ENCODE data around the gene USP24.

USP24 gene

DNA sequence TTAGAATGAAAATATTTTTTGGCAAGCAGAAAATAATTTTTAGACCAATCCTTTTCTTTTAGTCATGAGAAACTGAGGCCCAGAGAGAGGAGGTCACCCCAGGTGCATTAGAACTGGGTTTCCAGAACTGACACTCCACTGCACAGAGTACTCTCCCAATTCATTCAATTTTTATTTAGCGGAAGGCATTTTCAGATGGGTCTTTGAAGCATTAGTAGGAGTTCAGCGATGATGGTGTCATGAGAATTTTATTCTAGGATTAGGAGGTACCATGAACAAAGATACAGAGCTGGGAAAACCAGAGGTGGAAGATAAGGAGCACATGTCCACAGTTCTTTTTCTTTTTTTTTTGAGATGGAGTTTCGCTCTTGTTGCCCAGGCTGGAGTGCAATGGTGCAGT lies 173.6 kb downstream of the USP24 start:
- H3K27ac ChIP-seq (ENCODE audit: low read depth, low read length): no peak overlapping the region
- H3K4me1 ChIP-seq (ENCODE audit: insufficient read depth, low read length): no peaks in the 10 kb centered on the region
- 0 out of 2 replicates have a peak, but pooled peaks cover 3% of the 10 kb centered on the region for H3K36me3 ChIP-seq (ENCODE audit: insufficient read depth, low read length)
- H3K9ac ChIP-seq (ENCODE audit: low read depth, low read length): no peak overlapping the region
- peaks cover 51% of the 10 kb centered on the region for H3K27me3 ChIP-seq (ENCODE audit: insufficient read depth, low read length)
- no peaks in the 10 kb centered on the region for H3K9me3 ChIP-seq (ENCODE audit: insufficient read depth, low read depth, low read length)
- H3K4me3 ChIP-seq (ENCODE audit: low read length): no peak overlapping the region
- 67% methylated on average over 3 of the region's 3 CpGs for WGBS

DNA sequence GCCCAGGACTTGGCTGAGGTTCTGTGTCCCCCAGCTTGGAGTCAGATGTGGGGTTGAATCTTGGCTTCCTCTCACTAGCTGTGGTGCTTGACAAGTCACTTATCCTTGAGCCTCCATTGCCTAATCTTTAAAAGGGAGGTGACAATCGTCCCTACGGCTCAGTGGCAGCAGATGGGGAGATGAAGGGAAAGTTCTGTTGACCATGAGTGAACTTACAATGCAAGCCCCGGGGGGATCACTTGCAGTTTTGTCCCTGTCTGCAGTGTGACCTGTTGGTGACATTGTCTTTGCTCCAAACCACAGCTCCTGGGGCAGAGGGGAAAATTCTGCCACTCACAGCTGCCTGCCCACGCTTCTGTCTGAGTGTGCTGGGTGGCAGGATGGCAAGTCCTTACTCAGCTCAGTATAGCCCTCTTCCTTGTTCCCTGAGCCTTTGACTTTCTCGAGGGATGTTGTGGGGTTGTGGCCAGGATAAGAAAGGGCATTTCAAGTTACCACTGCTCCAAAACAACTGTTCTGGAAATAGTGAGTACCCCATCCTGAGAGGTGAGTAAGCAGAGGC lies 174.2 kb downstream of the USP24 start:
- Histone ChIP-seq H3K4me1 (ENCODE audit: insufficient read depth, low read length) (no peaks in the 10 kb centered on the region), H3K27me3 (ENCODE audit: insufficient read depth, low read length) (peaks cover 56% of the 10 kb centered on the region), H3K4me3 (ENCODE audit: low read length) (peak overlapping the region; percentile 54; the same call in 1 of the 2 replicates), H3K36me3 (ENCODE audit: insufficient read depth, low read length) (0 out of 2 replicates have a peak, but pooled peaks cover 3% of the 10 kb centered on the region), H3K9me3 (ENCODE audit: insufficient read depth, low read depth, low read length) (no peaks in the 10 kb centered on the region), H3K9ac (ENCODE audit: low read depth, low read length) (no peak overlapping the region), H3K27ac (ENCODE audit: low read depth, low read length) (no peak overlapping the region)
- 85% methylated on average over 4 of the region's 5 CpGs for WGBS

DNA sequence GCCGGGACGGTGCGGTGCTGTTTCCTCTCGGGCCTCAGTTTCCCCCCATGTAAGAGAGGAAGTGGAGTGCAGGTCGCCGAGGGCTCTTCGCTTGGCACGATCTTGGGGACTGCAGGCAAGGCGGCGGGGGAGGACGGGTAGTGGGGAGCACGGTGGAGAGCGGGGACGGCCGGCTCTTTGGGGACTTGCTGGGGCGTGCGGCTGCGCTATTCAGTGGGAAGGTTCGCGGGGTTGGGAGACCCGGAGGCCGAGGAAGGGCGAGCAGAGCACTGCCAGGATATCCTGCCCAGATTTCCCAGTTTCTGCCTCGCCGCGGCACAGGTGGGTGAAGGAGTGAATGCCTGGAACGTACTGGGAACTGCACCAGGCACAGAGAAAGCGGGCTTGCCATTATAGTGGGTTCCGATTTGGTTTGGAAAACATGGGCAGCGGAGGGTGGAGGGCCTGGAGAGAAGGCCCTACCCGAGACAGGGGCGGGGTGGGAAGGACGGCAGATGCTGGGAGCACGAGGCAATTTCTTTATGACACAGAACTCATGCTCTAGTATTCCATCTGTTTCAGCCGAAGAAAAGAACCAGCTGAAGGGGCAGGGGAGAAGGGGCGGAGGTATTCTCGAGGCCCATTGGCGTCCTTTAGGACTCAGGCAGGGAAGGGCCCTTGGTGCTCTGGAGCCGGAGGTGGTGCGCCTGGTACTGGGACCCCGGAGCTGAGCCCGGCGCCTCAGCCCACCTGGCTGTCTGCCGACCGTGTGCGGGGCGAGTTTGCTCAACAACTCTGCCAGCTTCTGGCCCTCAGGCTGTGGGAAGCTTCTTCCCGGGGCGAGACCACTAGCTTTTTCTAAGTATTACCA lies 174.9 kb downstream of the USP24 start:
- no peak overlapping the region for H3K27ac ChIP-seq (ENCODE audit: low read depth, low read length)
- 60% methylated on average over 49 of the region's 49 CpGs for WGBS
- H3K4me3 ChIP-seq (ENCODE audit: low read length): peak overlapping the region; percentile 54
- no peaks in the 10 kb centered on the region for H3K4me1 ChIP-seq (ENCODE audit: insufficient read depth, low read length)
- H3K9me3 ChIP-seq (ENCODE audit: insufficient read depth, low read depth, low read length): no peaks in the 10 kb centered on the region
- H3K9ac ChIP-seq (ENCODE audit: low read depth, low read length): peak overlapping the region; percentile 17; the same call in 1 of the 2 replicates
- 0 out of 2 replicates have a peak, but pooled peaks cover 3% of the 10 kb centered on the region for H3K36me3 ChIP-seq (ENCODE audit: insufficient read depth, low read length)
- peaks cover 56% of the 10 kb centered on the region for H3K27me3 ChIP-seq (ENCODE audit: insufficient read depth, low read length)

DNA sequence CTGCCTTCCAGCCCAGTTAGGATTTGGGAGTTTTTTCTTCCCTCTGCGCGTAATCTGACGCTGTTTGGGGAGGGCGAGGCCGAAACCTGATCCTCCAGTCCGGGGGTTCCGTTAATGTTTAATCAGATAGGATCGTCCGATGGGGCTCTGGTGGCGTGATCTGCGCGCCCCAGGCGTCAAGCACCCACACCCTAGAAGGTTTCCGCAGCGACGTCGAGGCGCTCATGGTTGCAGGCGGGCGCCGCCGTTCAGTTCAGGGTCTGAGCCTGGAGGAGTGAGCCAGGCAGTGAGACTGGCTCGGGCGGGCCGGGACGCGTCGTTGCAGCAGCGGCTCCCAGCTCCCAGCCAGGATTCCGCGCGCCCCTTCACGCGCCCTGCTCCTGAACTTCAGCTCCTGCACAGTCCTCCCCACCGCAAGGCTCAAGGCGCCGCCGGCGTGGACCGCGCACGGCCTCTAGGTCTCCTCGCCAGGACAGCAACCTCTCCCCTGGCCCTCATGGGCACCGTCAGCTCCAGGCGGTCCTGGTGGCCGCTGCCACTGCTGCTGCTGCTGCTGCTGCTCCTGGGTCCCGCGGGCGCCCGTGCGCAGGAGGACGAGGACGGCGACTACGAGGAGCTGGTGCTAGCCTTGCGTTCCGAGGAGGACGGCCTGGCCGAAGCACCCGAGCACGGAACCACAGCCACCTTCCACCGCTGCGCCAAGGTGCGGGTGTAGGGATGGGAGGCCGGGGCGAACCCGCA lies 175.7 kb downstream of the USP24 start, which contains the start of gene PCSK9:
TSS of gene PCSK9 (plus strand) at position 207 of the 741 bp plus-strand sequence. CDS start at position 497, 290 bp downstream.
- Histone ChIP-seq H3K9ac (ENCODE audit: low read depth, low read length) (peak within 1 kb of the TSS; percentile 17), H3K36me3 (ENCODE audit: insufficient read depth, low read length) (0 out of 2 replicates have a peak, but pooled peaks cover under 1% of the 10 kb centered on the region), H3K9me3 (ENCODE audit: insufficient read depth, low read depth, low read length) (no peaks in the 10 kb centered on the region), H3K4me1 (ENCODE audit: insufficient read depth, low read length) (no peaks in the 10 kb centered on the region), H3K27me3 (ENCODE audit: insufficient read depth, low read length) (peaks cover 56% of the 10 kb centered on the region), H3K4me3 (ENCODE audit: low read length) (peak within 1 kb of the TSS; percentile 54), H3K27ac (ENCODE audit: low read depth, low read length) (no peak within 1 kb of the TSS)
- WGBS: 50% methylated on average over 67 of the region's 67 CpGs

DNA sequence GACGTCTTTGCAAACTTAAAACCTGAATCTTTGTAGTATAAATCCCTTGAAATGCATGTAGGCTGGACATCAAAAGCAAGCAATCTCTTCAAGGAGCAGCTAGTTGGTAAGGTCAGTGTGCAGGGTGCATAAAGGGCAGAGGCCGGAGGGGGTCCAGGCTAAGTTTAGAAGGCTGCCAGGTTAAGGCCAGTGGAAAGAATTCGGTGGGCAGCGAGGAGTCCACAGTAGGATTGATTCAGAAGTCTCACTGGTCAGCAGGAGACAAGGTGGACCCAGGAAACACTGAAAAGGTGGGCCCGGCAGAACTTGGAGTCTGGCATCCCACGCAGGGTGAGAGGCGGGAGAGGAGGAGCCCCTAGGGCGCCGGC lies 176.2 kb downstream of the USP24 start:
- Histone ChIP-seq H3K4me3 (ENCODE audit: low read length) (peak overlapping the region; percentile 54), H3K36me3 (ENCODE audit: insufficient read depth, low read length) (no peaks in the 10 kb centered on the region), H3K27ac (ENCODE audit: low read depth, low read length) (no peak overlapping the region), H3K4me1 (ENCODE audit: insufficient read depth, low read length) (no peaks in the 10 kb centered on the region), H3K9ac (ENCODE audit: low read depth, low read length) (no peak overlapping the region), H3K27me3 (ENCODE audit: insufficient read depth, low read length) (peaks cover 56% of the 10 kb centered on the region), H3K9me3 (ENCODE audit: insufficient read depth, low read depth, low read length) (no peaks in the 10 kb centered on the region)
- 68% methylated on average over 9 of the region's 9 CpGs for whole genome bisulfite sequencing

DNA sequence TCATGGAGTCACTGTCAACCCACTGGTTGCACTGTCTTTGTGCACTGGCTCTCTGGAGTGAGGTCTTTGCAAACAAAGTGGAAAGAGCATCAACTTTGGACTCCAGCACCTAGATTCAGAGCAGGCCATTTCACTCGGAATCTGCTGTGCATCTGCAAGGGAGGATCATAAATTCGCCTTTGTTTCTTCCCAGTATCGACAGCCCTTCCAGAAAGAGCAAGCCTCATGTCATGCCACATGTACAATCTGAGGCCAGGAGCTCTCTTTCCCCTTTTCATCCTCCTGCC lies 176.7 kb downstream of the USP24 start:
- peaks cover 56% of the 10 kb centered on the region for H3K27me3 ChIP-seq (ENCODE audit: insufficient read depth, low read length)

DNA sequence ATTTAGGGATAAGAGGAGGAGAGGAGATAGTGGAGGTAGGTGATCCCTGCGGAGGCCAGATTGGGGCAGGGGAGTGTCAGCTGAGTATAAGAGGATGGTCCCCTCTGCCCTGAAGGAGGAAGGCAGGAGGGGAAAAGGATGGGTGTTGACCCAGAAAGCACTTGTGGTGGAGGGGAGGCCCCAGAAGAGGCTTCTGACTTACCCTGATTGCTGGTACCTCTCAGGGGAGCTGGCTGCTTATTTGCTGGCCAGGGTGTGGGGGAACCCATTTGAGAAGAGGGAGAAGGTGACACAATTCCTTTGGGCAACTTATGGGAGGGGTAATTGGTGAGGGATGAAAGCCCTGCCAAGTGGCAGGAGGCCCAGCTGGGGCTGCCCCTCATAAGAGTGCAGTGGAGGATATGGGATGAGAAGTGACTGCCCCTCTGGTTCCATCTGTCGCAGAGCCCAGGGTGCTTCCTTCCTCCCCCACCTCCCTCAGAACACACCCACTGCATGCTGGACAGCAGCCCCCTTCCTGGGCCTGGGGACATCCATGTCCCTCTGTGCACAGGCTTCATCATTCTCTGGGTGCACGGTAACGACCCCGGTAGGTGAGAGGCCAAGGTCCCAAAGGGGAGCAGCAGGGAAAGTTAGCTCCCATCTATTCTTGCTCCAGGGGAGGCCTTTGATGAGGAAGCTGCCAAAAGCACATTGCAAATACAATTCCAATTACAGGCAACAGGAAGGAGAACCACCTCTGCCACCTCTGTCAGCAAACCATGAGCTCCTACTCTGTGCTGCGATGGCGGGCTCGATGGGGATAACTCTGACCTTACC lies 177.2 kb downstream of the USP24 start:
- no peak overlapping the region for H3K27ac ChIP-seq (ENCODE audit: low read depth, low read length)
- H3K36me3 ChIP-seq (ENCODE audit: insufficient read depth, low read length): no peaks in the 10 kb centered on the region
- WGBS: 94% methylated on average over 8 of the region's 8 CpGs
- no peaks in the 10 kb centered on the region for H3K4me1 ChIP-seq (ENCODE audit: insufficient read depth, low read length)
- H3K9ac ChIP-seq (ENCODE audit: low read depth, low read length): no peak overlapping the region
- H3K27me3 ChIP-seq (ENCODE audit: insufficient read depth, low read length): peaks cover 56% of the 10 kb centered on the region
- no peak overlapping the region for H3K4me3 ChIP-seq (ENCODE audit: low read length)
- H3K9me3 ChIP-seq (ENCODE audit: insufficient read depth, low read depth, low read length): no peaks in the 10 kb centered on the region

More for the DNA sequence above, 176.7 kb downstream of the USP24 start:
- Histone ChIP-seq H3K9me3 (ENCODE audit: insufficient read depth, low read depth, low read length) (no peaks in the 10 kb centered on the region), H3K36me3 (ENCODE audit: insufficient read depth, low read length) (no peaks in the 10 kb centered on the region), H3K4me1 (ENCODE audit: insufficient read depth, low read length) (no peaks in the 10 kb centered on the region), H3K9ac (ENCODE audit: low read depth, low read length) (no peak overlapping the region), H3K4me3 (ENCODE audit: low read length) (no peak overlapping the region), H3K27ac (ENCODE audit: low read depth, low read length) (no peak overlapping the region)
- 90% methylated on average over 3 of the region's 3 CpGs for WGBS

DNA sequence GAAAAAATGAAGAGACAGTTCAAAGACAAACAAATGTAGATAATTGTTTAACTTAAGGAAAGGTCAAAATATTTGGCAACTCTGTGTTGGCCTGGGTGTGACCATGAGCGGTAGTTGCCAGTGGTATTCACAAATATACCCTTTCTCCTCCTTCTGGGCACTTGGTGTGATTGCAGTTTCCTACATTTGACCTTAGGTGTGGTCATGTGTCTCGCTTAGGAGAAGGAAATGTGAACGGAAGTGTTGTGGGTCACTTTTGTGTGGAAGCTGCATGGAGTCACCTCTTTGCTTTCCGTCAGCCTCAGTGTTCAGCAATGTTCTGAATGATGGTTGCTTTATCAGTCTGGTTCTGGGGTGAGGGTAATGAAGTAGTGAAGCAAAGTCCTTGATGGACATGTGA lies 179.3 kb downstream of the USP24 start:
- Histone ChIP-seq H3K27me3 (ENCODE audit: insufficient read depth, low read length) (peaks cover 48% of the 10 kb centered on the region), H3K9ac (ENCODE audit: low read depth, low read length) (no peak overlapping the region), H3K4me1 (ENCODE audit: insufficient read depth, low read length) (no peaks in the 10 kb centered on the region), H3K27ac (ENCODE audit: low read depth, low read length) (no peak overlapping the region), H3K4me3 (ENCODE audit: low read length) (no peak overlapping the region), H3K9me3 (ENCODE audit: insufficient read depth, low read depth, low read length) (no peaks in the 10 kb centered on the region), H3K36me3 (ENCODE audit: insufficient read depth, low read length) (no peaks in the 10 kb centered on the region)
- WGBS: 86% methylated on average over 4 of the region's 4 CpGs

DNA sequence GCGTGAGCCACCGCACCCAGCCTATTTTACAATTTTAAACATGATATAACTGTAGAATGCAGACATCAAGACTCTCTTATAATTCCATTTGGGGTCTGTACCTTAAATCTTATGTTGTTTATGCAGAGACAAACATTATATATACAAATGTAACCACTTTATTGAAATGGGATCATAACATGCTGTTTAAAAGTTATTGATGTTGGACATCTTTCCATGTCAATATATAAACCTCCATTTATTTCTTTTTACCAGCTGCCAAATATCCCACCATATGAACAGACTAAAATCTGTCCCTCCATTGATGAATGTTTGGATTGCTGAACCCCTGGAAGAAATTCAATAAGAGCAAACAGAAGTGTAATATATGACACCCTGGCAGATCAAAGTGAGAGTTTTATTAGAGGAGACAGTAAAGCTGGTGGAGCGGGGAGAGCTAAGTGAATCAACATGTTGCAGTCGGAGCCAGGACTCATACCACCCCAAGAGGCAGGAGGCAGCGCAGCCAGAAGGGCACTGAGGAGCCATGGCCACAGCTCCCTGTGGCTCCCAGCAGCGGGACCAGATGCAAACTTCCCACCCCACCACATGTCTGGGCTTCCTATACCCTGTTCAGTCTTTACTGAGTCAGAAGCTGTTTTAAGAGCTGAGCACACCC lies 180.6 kb downstream of the USP24 start:
- no peak overlapping the region for H3K4me3 ChIP-seq (ENCODE audit: low read length)
- no peaks in the 10 kb centered on the region for H3K36me3 ChIP-seq (ENCODE audit: insufficient read depth, low read length)
- H3K9ac ChIP-seq (ENCODE audit: low read depth, low read length): no peak overlapping the region
- H3K27me3 ChIP-seq (ENCODE audit: insufficient read depth, low read length): peaks cover 35% of the 10 kb centered on the region
- no peaks in the 10 kb centered on the region for H3K4me1 ChIP-seq (ENCODE audit: insufficient read depth, low read length)
- no peak overlapping the region for H3K27ac ChIP-seq (ENCODE audit: low read depth, low read length)
- H3K9me3 ChIP-seq (ENCODE audit: insufficient read depth, low read depth, low read length): no peaks in the 10 kb centered on the region
- WGBS: 87% methylated on average over 6 of the region's 6 CpGs

DNA sequence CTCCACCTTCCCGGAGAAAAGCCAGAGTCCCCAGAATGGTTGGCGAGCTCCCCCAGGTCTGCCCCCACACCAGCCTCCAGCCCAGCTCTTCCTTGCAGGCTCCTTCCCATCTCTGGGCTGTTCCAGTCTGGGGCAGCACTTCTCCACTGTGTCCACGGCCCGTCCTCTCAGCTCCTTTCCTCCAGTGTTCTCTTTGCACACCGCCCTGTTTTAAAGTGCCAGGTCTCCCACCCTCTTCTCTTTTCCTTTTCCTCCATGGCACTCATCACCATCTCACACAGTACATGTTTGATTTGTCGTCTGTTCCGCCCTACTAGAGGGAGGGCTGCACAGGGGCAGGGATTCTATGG lies 181.9 kb downstream of the USP24 start:
- Histone ChIP-seq H3K4me1 (ENCODE audit: insufficient read depth, low read length) (no peaks in the 10 kb centered on the region), H3K27ac (ENCODE audit: low read depth, low read length) (no peak overlapping the region), H3K9me3 (ENCODE audit: insufficient read depth, low read depth, low read length) (no peaks in the 10 kb centered on the region), H3K27me3 (ENCODE audit: insufficient read depth, low read length) (peaks cover 21% of the 10 kb centered on the region), H3K36me3 (ENCODE audit: insufficient read depth, low read length) (no peaks in the 10 kb centered on the region), H3K4me3 (ENCODE audit: low read length) (no peak overlapping the region), H3K9ac (ENCODE audit: low read depth, low read length) (no peak overlapping the region)
- 88% methylated on average over 7 of the region's 7 CpGs for WGBS

All from HUES64 (cell line).